HG03565 (cell line): Measurements from ENCODE around the gene ZNF737.
"Not testable (repeated sequence)": the region's sequence is repeated elsewhere in the genome, so short reads cannot be mapped to it uniquely, and the experiment has no call there.

Experiments used
- ATAC-seq: cut with Tn5 transposase; IDR thresholded peaks from one replicate; pipeline ENCODE4 v1.9.1; 2021; ENCODE audit warnings: mild to moderate bottlenecking, moderate library complexity; ENCODE audit not compliant: unreplicated experiment

The ZNF737 gene

DNA sequence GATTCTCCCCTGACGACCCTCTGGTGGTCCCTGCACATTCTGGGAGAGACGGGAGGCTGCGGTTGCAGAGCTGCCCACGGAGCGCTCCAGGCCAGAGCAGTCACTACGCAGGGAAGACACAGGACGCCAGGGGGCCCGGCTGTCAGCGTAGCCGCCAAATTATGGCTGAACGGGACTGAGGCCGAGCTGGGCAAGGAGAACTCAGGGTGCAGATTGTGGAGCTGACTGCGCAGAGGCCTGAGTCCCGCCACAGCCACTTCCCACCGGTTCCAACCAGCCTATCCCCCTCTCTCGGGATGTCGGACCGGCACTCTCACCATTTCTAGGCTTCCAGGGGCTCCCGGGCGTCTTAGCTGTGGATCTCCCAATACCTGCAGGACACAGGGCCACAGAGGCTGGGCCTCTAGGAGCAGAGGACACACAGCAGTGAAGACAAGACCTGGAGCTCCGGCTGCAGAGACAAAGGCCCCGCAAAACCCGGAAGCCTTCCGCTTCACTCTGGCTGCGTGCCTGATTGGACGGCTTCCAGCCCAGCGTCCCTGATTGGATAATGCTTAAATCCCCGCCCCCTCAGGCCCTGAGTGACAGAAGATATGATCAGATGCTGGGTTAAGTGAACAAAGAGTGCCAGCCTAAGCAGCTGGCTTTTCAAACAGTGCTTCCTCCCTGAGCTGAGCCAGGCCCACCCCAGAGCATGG, at the start of gene ZNF737:
Gene ZNF737 (minus strand): TSS at position 461 of the 698 bp plus-strand sequence. CDS start 141 bp downstream, at position 320.
- ATAC-seq, result peak; percentile 91

DNA sequence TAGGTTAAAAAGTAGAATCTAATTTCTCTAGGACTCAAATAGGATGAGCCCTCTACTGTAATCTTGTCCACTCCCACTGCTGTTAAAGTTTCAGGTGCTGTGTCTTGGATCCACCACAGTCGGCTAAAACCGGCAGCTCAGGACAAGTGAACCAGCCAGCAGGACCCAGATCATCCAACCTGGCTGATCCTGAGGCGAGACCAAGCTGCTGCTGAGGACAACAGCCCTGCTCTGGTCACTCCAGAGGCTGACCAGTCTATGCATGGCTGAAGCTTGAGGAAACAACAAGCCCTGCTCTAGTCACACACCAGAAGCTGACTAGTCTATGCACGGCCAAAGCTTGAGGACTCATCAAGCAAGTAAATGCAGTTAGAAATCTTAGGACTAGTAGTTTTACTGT, 49.4 kb upstream of the ZNF737 start:
- not testable (repeated sequence) for ATAC-seq

DNA sequence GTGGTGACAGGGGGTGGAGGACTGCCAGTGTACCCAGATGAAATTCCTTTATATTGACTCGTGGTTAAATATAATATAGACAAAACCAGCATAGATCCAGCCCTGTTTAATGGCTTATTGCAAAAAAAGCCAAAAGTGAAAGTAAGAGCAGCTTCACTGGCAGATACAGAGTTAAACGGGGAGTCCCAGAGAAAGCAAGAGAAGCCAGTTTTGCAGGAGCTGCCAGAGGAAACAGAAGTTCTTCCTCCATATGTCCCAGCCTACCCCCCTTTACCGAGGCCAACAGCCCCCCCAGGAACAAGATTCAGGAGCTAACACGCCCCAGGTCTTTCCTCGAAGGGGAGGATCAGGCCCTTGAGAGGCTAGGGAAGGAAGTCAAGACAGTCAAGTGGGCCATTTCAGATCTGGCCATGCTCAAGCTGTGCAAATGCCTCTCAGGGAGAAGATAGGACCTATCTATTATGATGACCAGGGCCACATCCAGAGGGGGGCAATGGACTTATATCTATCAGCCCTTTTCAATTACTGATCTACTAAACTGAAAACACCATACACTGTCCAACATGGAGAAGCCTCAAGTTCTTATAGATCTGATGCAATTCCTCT, 47.2 kb upstream of the ZNF737 start:
- ATAC-seq, result no peak

DNA sequence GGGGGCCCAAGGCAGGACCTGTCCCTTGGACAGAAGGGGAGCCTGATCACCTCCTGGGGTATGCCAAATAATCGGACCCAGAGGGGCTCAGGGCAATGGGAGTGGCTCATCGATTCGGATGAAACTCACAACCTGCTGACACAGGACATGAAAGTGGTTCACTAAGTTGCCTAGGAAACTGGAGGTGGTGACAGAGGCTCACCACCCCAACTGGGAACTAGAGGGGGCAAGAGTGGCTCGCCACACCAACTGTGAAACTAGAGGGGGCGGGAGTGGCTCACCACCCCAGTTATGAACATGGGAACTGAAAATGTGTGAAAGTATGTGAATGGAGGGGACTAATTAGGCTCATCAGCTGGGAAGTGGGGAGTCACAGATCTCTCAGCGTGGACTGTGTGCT, 46.3 kb upstream of the ZNF737 start:
- ATAC-seq, result no peak

DNA sequence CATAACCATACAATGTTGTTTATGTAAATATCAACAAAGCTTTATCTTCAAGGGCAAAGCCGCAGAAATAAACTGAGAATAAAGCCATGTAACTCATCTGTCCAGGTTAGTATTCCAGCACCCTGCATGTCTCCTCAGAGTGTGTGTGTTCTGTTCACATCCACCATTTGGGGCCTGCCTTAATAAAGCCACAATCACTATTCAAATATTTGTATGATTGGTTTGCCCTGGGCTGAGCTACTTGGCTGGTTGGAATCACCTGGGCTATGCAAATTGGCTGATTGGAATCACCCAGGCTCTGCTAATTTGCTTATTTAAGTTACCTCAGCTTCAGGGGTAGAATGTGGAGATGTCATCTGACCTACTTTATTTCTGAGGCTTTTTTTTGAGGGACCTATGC, 42.4 kb upstream of the ZNF737 start:
- ATAC-seq, result no peak

DNA sequence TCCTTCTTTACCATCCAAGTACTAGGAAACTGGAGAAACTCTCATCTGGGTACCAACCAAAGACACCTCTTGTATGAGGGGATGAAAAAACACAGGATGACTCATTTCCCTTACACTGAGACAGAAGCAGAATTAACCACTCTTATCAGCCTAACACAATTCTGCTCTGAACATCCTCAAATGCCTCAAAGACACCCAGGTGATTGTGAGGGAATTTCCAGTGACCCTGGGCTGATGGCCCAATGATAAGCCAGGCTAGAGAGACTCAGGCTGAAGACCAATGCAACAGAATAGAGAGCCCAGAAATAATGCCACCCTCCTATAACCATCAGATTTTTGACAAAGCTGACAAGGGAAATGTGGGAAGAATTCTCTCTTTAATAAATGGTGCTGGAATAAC, 7.0 kb downstream of the ZNF737 start:
- ATAC-seq, result no peak

DNA sequence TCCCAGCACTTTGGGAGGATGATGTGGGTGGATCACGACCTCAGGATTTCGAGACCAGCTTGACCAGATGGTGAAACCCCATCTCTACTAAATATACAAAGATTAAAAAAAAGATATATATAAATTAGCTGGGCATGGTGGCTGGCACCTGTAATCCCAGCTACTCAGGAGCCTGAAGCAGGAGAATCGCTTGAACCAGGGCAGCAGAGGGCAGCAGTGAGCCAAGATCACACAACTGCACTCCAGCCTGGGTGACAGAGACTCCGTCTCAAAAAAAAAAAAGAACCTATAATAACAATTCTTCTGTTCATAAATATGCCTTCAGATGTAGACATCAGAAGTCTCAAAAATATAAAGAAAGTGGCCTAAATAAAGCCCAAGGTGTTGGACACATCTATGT, 7.6 kb downstream of the ZNF737 start:
- ATAC-seq, result no peak

DNA sequence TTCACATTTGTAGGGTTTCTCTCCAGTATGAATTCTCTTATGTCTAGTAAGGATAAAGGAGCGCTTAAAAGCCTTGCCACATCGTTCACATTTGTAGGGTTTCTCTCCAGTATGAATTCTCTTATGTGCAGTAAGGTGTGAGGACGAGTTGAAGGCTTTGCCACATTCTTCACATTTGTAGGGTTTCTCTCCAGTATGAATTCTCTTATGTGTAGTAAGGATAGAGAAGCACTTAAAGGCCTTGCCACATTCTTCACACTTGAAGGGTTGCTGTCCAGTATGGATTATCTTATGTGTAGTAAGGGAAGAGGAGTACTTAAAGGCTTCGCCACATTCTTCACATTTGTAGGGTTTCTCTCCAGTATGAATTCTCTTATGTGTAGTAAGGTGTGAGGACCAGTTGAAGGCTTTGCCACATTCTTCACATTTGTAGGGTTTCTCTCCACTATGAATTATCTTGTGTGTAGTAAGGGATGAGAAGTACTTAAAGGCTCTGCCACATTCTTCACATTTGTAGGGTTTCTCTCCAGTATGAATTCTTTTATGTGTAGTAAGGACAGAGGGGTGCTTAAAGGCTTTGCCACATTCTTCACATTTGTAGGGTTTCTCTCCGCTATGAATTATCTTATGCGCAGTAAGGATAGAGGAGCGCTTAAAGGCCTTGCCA, 20.8 kb downstream of the ZNF737 start:
- ATAC-seq, result not testable (repeated sequence)

DNA sequence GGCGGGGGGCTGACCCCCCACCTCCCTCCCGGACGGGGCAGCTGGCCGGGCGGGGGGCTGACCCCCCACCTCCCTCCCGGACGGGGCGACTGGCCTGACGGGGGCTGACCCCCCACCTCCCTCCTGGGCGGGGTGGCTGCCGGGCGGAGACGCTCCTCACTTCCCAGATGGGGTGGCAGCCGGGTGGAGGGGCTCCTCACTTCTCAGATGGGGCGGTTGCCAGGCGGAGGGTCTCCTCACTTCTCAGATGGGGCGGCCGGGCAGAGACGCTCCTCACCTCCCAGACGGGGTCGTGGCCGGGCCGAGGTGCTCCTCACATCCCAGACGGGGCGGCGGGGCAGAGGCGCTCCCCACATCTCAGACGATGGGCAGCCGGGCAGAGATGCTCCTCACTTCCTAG, 35.3 kb downstream of the ZNF737 start:
- ATAC-seq, result not testable (repeated sequence)

DNA sequence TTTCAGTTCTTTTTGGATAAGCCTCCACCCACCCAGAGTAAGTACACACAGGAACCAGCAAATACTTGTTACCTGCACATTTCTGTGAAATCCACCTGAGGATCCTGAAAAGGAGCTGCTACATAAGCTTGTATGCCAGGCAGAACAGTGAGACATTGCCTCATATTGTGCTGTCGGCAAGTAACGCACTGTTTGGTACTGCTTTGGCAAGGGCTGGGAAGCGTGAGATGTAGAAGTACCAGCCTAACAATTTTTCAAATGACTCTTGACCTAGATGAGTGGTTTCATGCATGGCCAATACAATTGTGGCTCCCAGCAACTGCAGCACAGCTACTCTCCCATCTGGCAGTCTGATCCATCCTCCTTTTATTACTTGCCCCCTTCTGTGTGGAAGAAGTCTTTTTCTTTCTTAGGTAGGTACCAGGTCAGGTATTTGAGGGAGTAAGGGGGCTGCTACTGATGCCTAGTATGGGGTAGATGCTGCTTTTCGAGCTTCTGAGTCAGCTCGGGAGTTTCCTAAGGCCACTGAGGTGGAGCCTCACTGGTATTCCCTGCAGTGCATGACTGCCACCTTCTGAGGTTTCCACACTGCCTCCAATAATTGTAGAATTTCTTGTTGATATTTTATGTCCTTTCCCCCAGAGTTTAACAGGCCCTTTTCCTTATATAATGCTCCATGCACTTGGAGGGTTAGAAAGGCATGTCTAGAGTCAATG, 52.2 kb downstream of the ZNF737 start:
- ATAC-seq, result no peak

DNA sequence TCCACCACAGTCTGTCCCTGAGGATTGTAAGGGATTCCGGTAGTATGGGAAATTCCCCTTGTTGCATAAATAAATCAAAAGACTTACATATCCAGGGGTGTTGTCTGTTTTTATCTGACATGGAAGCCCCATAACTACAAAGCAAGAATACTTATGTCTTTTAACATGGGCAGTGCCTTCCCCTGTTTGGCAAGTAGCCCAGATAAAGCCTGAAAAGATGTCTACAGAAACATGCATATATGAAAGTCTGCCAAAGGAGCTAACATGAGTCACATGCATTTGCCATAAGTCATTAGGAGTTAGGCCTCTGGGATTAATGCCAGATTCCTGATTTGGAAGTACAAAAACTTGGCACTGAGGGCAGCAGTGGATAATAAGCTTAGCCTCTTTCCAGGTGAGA, 62.1 kb downstream of the ZNF737 start:
- ATAC-seq, result no peak
